ENCODE results near the gene RPL5.

The RPL5 gene

GRCh38 chr1:92831762-92832536 is at the start of gene RPL5:
Gene RPL5, plus strand, starts transcription at chr1:92832040. Its CDS starts 75 bp downstream, at chr1:92832115.
- ChIA-PET CTCF (interaction anchor here (0.6 to 3.1 kb wide), 16 partner anchors 8 to 522 kb away, joined by 3 to 32 read pairs (median 6); no protein-coding TSS in a partner anchor), POLR2A (interaction anchor here (0.6 to 2.3 kb wide), 25 partner anchors 9 to 1921 kb away, joined by 3 to 24 read pairs (median 4); partner anchors contain the start of gene EVI5)
- H3K36me3 ChIP-seq (ENCODE audit: control insufficient read depth in 2 of 2, insufficient read depth in 1 of 2, low read length in 2 of 2) = peaks cover 21 to 46% of the 10 kb centered on the region in 2 experiments
- TF ChIP-seq REPIN1 (tag by site-specific recombination; IDR thresholded peaks at IDR 0.05; ENCODE audit: low read depth) = peak; percentile 69; the same call in 1 of the 2 replicates
- peak; percentile 38 for TF ChIP-seq ZNF518A (tag by site-specific recombination; conservative IDR thresholded peaks at IDR 0.05; ENCODE audit: low read depth)
- TF ChIP-seq ZNF48 (tag by site-specific recombination; IDR thresholded peaks at IDR 0.05) = no peak
- peak; percentile 97 for TF ChIP-seq ZNF324 (tag by site-specific recombination; IDR thresholded peaks at IDR 0.05)
- peak; percentile 96 for TF ChIP-seq ZNF660 (tag by site-specific recombination; IDR thresholded peaks at IDR 0.05)
- TF ChIP-seq ZNF311 (tag by site-specific recombination; IDR thresholded peaks at IDR 0.05; ENCODE audit: borderline replicate concordance) = no peak
- TF ChIP-seq ZNF510 (tag by site-specific recombination; IDR thresholded peaks at IDR 0.05; ENCODE audit: insufficient replicate concordance) = no peak
- TF ChIP-seq PBX3 (CRISPR knock-in tag; IDR thresholded peaks at IDR 0.05) = no peak; the same call in 1 of the 2 replicates
- 0 out of 2 replicates have a peak, but pooled peaks have one; percentile 27 for TF ChIP-seq ZNF623 (tag by site-specific recombination; IDR thresholded peaks at IDR 0.05)
- no peak for TF ChIP-seq ZNF791 (tag by site-specific recombination; IDR thresholded peaks at IDR 0.05)
- peak; percentile 94 for TF ChIP-seq ZNF580 (tag by site-specific recombination; IDR thresholded peaks at IDR 0.05)
- TF ChIP-seq ZSCAN23 (tag by site-specific recombination; IDR thresholded peaks at IDR 0.05) = 0 out of 2 replicates have a peak, but pooled peaks have one; percentile 14
- TF ChIP-seq KLF16 (tag by site-specific recombination; IDR thresholded peaks at IDR 0.05) = peak; percentile 97
- 0 out of 2 replicates have a peak, but pooled peaks have one; percentile 6 for TF ChIP-seq ZBTB1 (tag by site-specific recombination; IDR thresholded peaks at IDR 0.05)
- TF ChIP-seq YY1 (tag by site-specific recombination; IDR thresholded peaks at IDR 0.05) = peak; percentile 98
- no peak for TF ChIP-seq ZNF560 (tag by site-specific recombination; IDR thresholded peaks at IDR 0.05; ENCODE audit: borderline replicate concordance)
- peak; percentile 99; the same call in 1 of the 2 replicates for TF ChIP-seq PRDM2 (tag by site-specific recombination; IDR thresholded peaks at IDR 0.05; ENCODE audit: borderline replicate concordance)
- TF ChIP-seq ZNF23 (tag by site-specific recombination; IDR thresholded peaks at IDR 0.05; ENCODE audit: borderline replicate concordance) = peak; percentile 13; the same call in 1 of the 2 replicates
- no peak for TF ChIP-seq ZBTB49 (tag by site-specific recombination; IDR thresholded peaks at IDR 0.05; ENCODE audit: low read depth)
- TF ChIP-seq ZNF19 (tag by site-specific recombination; IDR thresholded peaks at IDR 0.05; ENCODE audit: low read depth) = no peak
- TF ChIP-seq ZNF366 (tag by site-specific recombination; conservative IDR thresholded peaks at IDR 0.05) = peak; percentile 34

More at GRCh38 chr1:92831762-92832536, at the start of gene RPL5:
- peak within 1 kb of the TSS; percentile 100 for H3K4me3 ChIP-seq (ENCODE audit: low read depth, low read length)
- no peaks in the 10 kb centered on the region for H3K4me1 ChIP-seq (ENCODE audit: control insufficient read depth, insufficient read depth, low read length)
- H3K9me3 ChIP-seq (ENCODE audit: control insufficient read depth, insufficient read depth, low read depth, low read length) = no peaks in the 10 kb centered on the region
- peak within 1 kb of the TSS; percentile 100 for H3K27ac ChIP-seq (ENCODE audit: extremely low read depth, low read depth, low read length)
